Esophagus muscularis mucosa (tissue), 4 donors: ENCODE data around the gene NAGPA. TPM values are rescaled to one million over a fixed set of nuclear protein-coding genes. Genes with fewer than 3 reads are reported as not detected.

Source experiments
- DNase-seq: peaks from one replicate; pipeline ENCODE4 v3.0.0-alpha.2; 2017; ENCODE audit errors: extremely low spot score
- H3K27ac ChIP-seq, 4 donors: fragments of 200-600 bp; sonication (generic); replicated peaks in 1 of 4; 1 replicate in 3 of 4; 2 replicates in 1 of 4; pipeline ENCODE4 v1.5.1; 2016 to 2019; ENCODE audit warnings: mild to moderate bottlenecking in 1 of 4
- H3K27me3 ChIP-seq, 4 donors: fragments of 200-600 bp; sonication (generic); one replicate each; pipeline versions ENCODE4 v1.5.1 to v1.6.0; 2016 to 2019
- H3K36me3 ChIP-seq, 4 donors: fragments of 200-600 bp; sonication (generic); one replicate each; pipeline ENCODE4 v1.5.1; 2016 to 2019
- H3K4me1 ChIP-seq, 4 donors: fragments of 200-600 bp; sonication (generic); one replicate each; pipeline ENCODE4 v1.5.1; 2016 to 2019
- H3K4me3 ChIP-seq, 4 donors: fragments of 200-600 bp; sonication (generic); 1 replicate in 2 of 4; 2 replicates in 2 of 4; pipeline ENCODE4 v1.5.1; 2016 to 2019; ENCODE audit warnings: mild to moderate bottlenecking in 4 of 4, moderate library complexity in 1 of 4
- H3K9me3 ChIP-seq, 4 donors: fragments of 200-600 bp; sonication (generic); 1 replicate in 3 of 4; 2 replicates in 1 of 4; pipeline ENCODE4 v1.5.1; 2016 to 2019
- EP300 ChIP-seq: sonication (generic); formaldehyde crosslinking; IDR thresholded peaks from one replicate; pipeline ENCODE4 v1.6.1; 2017; ENCODE audit warnings: antibody characterized with exemption
- POLR2A ChIP-seq: fragments of 450-650 bp; IDR thresholded peaks from one replicate; pipeline ENCODE4 v1.6.1; 2017; ENCODE audit warnings: antibody characterized with exemption, moderate library complexity, mild to moderate bottlenecking, low read depth
- POLR2AphosphoS5 ChIP-seq, 2 donors: sonication (generic); formaldehyde crosslinking; IDR thresholded peaks; one replicate each; pipeline ENCODE4 v1.6.1; 2017; ENCODE audit warnings: antibody characterized with exemption in 2 of 2
- WGBS: methylation state at CpG from one replicate; pipeline ENCODE4 v1.1.5; 2018; 5-methylcytosine and 5-hydroxymethylcytosine counted together
- intact Hi-C: fragments of 100-400 bp; cut with DNase I; formaldehyde crosslinking; loops from one replicate; pipeline ENCODE4 v1.15.1; 2023
- total RNA-seq, 4 donors: library from RNA; depleted of rRNA; stranded (reverse); fragments of >200 nt; gene quantifications; one replicate each; pipeline versions ENCODE4 v1.1.0 to v1.2.1, GENCODE V29; 2016
- TF ChIP-seq, protein P1 (sequence below), 3 experiments: fragments of 200-600 bp in 2 of 3; fragments of 450-650 bp in 1 of 3; sonication (generic) in 2 of 3; IDR thresholded peaks; one replicate each; pipeline ENCODE4 v1.5.1; 2017 to 2019; ENCODE audit warnings: antibody characterized with exemption in 3 of 3, mild to moderate bottlenecking in 2 of 3, moderate library complexity in 1 of 3

Gene NAGPA
- total RNA-seq, 4 donors from 2014 or later: 15.4 to 24.1 (median 21.1) TPM

DNA sequence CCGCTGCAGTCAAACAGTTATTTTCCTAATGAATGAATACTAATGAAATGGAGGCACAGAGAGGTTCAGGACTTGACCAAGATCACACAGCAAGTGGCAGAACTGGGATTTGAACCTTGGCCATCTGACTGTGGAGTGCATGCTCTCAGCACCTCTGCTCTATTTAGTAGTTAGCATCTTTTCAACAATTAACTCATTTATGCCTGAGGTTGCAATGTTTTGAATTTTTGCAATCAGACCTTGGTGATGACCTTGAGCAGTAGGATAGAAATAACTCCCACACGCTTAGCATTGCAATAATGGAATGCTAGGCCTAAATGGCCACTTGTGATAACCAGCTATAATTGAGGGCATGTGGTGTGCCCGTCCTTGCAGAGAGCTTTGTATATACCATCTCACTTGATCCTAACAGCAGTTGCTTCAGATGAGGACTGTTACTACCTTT, 31.0 kb downstream of the NAGPA start:
- Histone ChIP-seq H3K27me3 (peaks cover 0 to 6% (median 0%) of the 10 kb centered on the region in 4 donors), H3K9me3 (no peaks in the 10 kb centered on the region), H3K27ac (no peak overlapping the region), H3K36me3 (no peaks in the 10 kb centered on the region), H3K4me1 (no peaks in the 10 kb centered on the region), H3K4me3 (no peak overlapping the region)
- TF ChIP-seq POLR2AphosphoS5 (IDR thresholded peaks at IDR 0.05) (no peak), POLR2A (no peak), EP300 (no peak)
- TF ChIP-seq, protein P1, sequence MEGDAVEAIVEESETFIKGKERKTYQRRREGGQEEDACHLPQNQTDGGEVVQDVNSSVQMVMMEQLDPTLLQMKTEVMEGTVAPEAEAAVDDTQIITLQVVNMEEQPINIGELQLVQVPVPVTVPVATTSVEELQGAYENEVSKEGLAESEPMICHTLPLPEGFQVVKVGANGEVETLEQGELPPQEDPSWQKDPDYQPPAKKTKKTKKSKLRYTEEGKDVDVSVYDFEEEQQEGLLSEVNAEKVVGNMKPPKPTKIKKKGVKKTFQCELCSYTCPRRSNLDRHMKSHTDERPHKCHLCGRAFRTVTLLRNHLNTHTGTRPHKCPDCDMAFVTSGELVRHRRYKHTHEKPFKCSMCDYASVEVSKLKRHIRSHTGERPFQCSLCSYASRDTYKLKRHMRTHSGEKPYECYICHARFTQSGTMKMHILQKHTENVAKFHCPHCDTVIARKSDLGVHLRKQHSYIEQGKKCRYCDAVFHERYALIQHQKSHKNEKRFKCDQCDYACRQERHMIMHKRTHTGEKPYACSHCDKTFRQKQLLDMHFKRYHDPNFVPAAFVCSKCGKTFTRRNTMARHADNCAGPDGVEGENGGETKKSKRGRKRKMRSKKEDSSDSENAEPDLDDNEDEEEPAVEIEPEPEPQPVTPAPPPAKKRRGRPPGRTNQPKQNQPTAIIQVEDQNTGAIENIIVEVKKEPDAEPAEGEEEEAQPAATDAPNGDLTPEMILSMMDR (IDR thresholded peaks at IDR 0.05): no peak
- intact Hi-C loops: no loop called here
- WGBS: 87% methylated on average over 3 of the region's 3 CpGs
- no peak for DNase-seq

DNA sequence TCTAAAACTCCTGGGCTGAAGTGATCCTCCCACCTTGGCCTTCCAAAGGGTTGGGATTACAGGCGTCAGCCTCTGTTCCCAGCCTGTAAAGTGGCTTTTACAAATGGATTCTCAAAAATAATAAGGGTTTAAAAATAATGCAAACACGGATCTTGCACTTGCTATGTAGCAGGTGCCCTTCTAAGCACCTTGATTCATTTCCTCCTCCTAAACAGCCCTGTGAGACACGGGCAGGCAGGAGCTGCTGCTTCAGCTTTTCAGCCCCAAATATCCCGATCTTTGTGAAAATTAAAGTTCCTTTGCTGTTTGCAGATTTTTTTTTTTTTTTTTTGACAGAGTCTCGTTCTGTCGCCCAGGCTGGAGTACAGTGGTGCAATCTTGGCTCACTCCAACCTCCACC, 31.7 kb downstream of the NAGPA start:
- TF ChIP-seq POLR2AphosphoS5 (IDR thresholded peaks at IDR 0.05) (no peak), EP300 (no peak), POLR2A (no peak)
- TF ChIP-seq, protein P1 (IDR thresholded peaks at IDR 0.05): no peak
- 76% methylated on average over 6 of the region's 6 CpGs for WGBS
- H3K9me3 ChIP-seq: no peaks in the 10 kb centered on the region
- peaks cover 0 to 6% (median 0%) of the 10 kb centered on the region in 4 donors for H3K27me3 ChIP-seq
- intact Hi-C loops: no loop called here
- no peak overlapping the region for H3K4me3 ChIP-seq
- H3K27ac ChIP-seq: no peak overlapping the region
- DNase-seq: no peak
- H3K36me3 ChIP-seq: no peaks in the 10 kb centered on the region
- H3K4me1 ChIP-seq: no peaks in the 10 kb centered on the region

DNA sequence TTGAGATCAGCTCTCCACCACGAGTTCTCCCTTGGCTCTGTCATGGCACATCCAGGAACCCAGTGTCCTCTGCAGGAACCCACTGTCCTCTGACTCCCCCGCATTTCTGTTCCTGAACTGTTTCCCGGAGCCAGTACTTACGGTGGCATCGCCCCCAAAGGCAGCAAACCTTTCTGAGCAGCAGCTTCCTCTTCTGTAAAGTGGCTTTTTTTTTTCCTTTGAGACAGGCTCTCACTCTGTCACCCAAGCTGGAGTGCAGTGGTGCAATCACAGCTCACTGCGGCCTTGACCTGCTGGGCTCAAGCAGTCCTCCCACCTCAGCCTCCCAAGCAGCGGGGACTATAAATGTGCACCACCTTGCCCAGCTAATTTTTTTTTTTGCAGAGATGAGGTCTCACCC, 32.2 kb downstream of the NAGPA start:
- Histone ChIP-seq H3K36me3 (no peaks in the 10 kb centered on the region), H3K27me3 (peaks cover 0 to 6% (median 0%) of the 10 kb centered on the region in 4 donors), H3K9me3 (no peaks in the 10 kb centered on the region), H3K27ac (no peak overlapping the region), H3K4me1 (no peaks in the 10 kb centered on the region), H3K4me3 (no peak overlapping the region)
- TF ChIP-seq POLR2AphosphoS5 (IDR thresholded peaks at IDR 0.05) (no peak), POLR2A (no peak), EP300 (no peak)
- TF ChIP-seq, protein P1 (IDR thresholded peaks at IDR 0.05): no peak
- 82% methylated on average over 7 of the region's 7 CpGs for WGBS
- DNase-seq: no peak
- intact Hi-C loops: no loop called here

DNA sequence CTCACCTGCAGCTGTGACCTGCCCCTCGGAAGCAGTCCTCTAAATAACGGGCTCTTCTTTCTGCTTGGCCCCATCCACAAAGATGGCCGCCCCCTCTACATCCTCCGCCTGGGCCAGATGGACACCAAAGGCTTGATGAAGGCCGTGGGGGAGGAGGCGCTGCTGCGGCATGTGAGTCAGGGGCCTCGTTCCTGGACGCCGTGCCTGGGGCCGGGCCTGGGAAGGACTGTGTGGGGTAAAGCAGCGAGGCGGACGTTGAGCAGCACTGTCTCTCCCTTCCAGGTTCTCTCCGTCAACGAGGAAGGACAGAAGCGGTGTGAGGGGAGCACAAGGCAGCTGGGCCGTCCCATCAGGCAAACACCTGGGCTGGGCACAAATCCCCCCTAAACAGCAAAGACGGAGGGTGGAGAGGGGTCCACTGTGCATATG, 33.1 kb downstream of the NAGPA start:
- Histone ChIP-seq H3K9me3 (no peaks in the 10 kb centered on the region), H3K4me3 (no peak overlapping the region), H3K36me3 (no peaks in the 10 kb centered on the region), H3K27ac (no peak overlapping the region), H3K27me3 (peaks cover 0 to 6% (median 0%) of the 10 kb centered on the region in 4 donors), H3K4me1 (no peaks in the 10 kb centered on the region)
- no peak for DNase-seq
- intact Hi-C loops: no loop called here
- no peak for TF ChIP-seq POLR2A
- TF ChIP-seq POLR2AphosphoS5 (IDR thresholded peaks at IDR 0.05): no peak
- TF ChIP-seq, protein P1 (IDR thresholded peaks at IDR 0.05): no peak
- no peak for TF ChIP-seq EP300
- 87% methylated on average over 12 of the region's 19 CpGs for WGBS
